Nucleus accumbens (tissue), 56 donors: ENCODE data around the gene TGFBR2.

Source experiments
- DNase-seq, 56 donors: peaks; one replicate each; lab custom pipeline; 2025; lab: John Stamatoyannopoulos, UW

Gene TGFBR2

GRCh38 chr3:30687930-30688570, 81.6 kb downstream of the TGFBR2 start:
- no peak for DNase-seq

GRCh38 chr3:30688776-30689641, 82.6 kb downstream of the TGFBR2 start:
- peak in 7 of 56 donors; percentile 8 to 28 (median 15) for DNase-seq

- DNase-seq, result no peak
Measured at GRCh38 chr3:30690199-30690598, 83.8 kb downstream of the TGFBR2 start.

- DNase-seq, result no peak
Measured at GRCh38 chr3:30691249-30691880, 85.0 kb downstream of the TGFBR2 start.

- DNase-seq, result no peak
Measured at GRCh38 chr3:30691944-30692343, 85.5 kb downstream of the TGFBR2 start.

- no peak for DNase-seq
Measured at GRCh38 chr3:30692498-30693130, 86.2 kb downstream of the TGFBR2 start.

GRCh38 chr3:30693470-30694120, 87.2 kb downstream of the TGFBR2 start:
- peak in 24 of 56 donors; percentile 9 to 57 (median 30) for DNase-seq

- no peak for DNase-seq
Measured at GRCh38 chr3:30694148-30694547, 87.7 kb downstream of the TGFBR2 start.

GRCh38 chr3:30694668-30695067, 88.3 kb downstream of the TGFBR2 start:
- DNase-seq, result no peak

GRCh38 chr3:30695302-30696061, 89.1 kb downstream of the TGFBR2 start:
- DNase-seq, result no peak

GRCh38 chr3:30696403-30696819, 90.0 kb downstream of the TGFBR2 start:
- DNase-seq, result peak in 11 of 56 donors; percentile 6 to 46 (median 28)

- no peak for DNase-seq
Measured at GRCh38 chr3:30696896-30697295, 90.5 kb downstream of the TGFBR2 start.

GRCh38 chr3:30698549-30698948, 92.1 kb downstream of the TGFBR2 start:
- no peak for DNase-seq

GRCh38 chr3:30699927-30700326, 93.5 kb downstream of the TGFBR2 start:
- no peak for DNase-seq

GRCh38 chr3:30700702-30701321, 94.4 kb downstream of the TGFBR2 start:
- DNase-seq, result no peak

GRCh38 chr3:30702038-30702827, 95.8 kb downstream of the TGFBR2 start:
- DNase-seq, result no peak

GRCh38 chr3:30702828-30703397, 96.5 kb downstream of the TGFBR2 start:
- DNase-seq, result no peak
